ENCODE measurements around the gene SEC22C. TPM values are rescaled to one million over a fixed set of nuclear protein-coding genes. Genes with fewer than 3 reads are reported as not detected.

Gene SEC22C
- total and polyA plus RNA-seq, 7 donors: 8.4 to 89.2 (median 48.5) TPM

DNA sequence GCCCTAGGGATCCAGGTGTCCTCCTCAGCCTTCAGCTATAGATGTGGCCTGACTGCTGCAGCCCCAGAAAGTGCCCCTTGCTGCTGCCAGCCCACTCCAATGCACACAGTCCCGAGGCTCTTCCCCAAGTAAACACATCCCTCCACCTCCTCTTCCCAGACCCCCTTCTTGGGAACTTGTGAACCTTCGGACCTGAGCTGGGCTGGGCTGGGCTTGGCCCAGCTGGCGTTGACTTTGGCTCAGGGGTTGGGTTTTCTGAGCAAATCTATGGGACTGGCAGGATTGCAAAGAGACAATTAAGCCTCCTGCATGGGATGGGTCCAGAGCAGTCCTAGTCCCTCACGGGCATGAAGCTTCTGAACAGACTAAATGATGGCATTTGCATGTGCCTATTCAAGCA lies 64.7 kb downstream of the SEC22C start:
- H3K4me3 ChIP-seq: no peak overlapping the region
- no peaks in the 10 kb centered on the region for H3K36me3 ChIP-seq
- TF ChIP-seq POLR2A (IDR thresholded peaks at IDR 0.05) (no peak), EP300 (IDR thresholded peaks at IDR 0.05) (no peak), POLR2AphosphoS5 (IDR thresholded peaks at IDR 0.05) (no peak)
- TF ChIP-seq, protein P1, sequence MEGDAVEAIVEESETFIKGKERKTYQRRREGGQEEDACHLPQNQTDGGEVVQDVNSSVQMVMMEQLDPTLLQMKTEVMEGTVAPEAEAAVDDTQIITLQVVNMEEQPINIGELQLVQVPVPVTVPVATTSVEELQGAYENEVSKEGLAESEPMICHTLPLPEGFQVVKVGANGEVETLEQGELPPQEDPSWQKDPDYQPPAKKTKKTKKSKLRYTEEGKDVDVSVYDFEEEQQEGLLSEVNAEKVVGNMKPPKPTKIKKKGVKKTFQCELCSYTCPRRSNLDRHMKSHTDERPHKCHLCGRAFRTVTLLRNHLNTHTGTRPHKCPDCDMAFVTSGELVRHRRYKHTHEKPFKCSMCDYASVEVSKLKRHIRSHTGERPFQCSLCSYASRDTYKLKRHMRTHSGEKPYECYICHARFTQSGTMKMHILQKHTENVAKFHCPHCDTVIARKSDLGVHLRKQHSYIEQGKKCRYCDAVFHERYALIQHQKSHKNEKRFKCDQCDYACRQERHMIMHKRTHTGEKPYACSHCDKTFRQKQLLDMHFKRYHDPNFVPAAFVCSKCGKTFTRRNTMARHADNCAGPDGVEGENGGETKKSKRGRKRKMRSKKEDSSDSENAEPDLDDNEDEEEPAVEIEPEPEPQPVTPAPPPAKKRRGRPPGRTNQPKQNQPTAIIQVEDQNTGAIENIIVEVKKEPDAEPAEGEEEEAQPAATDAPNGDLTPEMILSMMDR (IDR thresholded peaks at IDR 0.05): no peak
- H3K4me1 ChIP-seq: no peaks in the 10 kb centered on the region
- no peak overlapping the region for H3K27ac ChIP-seq
- no peaks in the 10 kb centered on the region for H3K27me3 ChIP-seq
- no peak for DNase-seq
- no peaks in the 10 kb centered on the region for H3K9me3 ChIP-seq
- intact Hi-C loops (cut with DNase I): no loop called here
- 16 to 56% methylated on average over 4 of the region's 4 CpGs for WGBS, 2 donors

DNA sequence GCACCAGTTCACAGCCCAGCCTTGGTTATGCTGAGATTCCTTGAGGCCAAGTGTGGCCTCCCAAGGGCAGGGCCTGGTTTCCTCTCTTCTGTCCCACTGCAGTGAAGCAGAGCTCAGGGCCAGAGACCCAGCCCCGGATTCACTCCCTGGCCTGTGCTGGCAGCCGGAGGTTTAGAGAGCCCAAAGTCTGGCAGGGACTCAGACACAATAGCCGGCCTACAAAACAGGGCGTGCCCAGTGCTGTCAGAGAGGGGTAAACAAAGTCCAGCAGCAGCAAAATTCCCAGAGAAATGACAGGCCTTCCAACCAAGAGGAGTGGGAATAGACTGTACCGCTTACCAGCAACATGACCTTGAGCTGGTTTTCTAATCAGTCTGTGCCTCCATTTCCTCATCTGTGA lies 65.3 kb downstream of the SEC22C start:
- Histone ChIP-seq H3K4me3 (no peak overlapping the region), H3K9me3 (no peaks in the 10 kb centered on the region), H3K36me3 (no peaks in the 10 kb centered on the region), H3K27ac (no peak overlapping the region), H3K27me3 (no peaks in the 10 kb centered on the region), H3K4me1 (no peaks in the 10 kb centered on the region)
- DNase-seq: no peak
- 17 to 69% methylated on average over 5 of the region's 5 CpGs for WGBS, 2 donors
- intact Hi-C loops (cut with DNase I): no loop called here
- TF ChIP-seq POLR2AphosphoS5 (IDR thresholded peaks at IDR 0.05): no peak
- TF ChIP-seq, protein P1 (IDR thresholded peaks at IDR 0.05): no peak
- no peak for TF ChIP-seq EP300 (IDR thresholded peaks at IDR 0.05)
- no peak for TF ChIP-seq POLR2A (IDR thresholded peaks at IDR 0.05)

DNA sequence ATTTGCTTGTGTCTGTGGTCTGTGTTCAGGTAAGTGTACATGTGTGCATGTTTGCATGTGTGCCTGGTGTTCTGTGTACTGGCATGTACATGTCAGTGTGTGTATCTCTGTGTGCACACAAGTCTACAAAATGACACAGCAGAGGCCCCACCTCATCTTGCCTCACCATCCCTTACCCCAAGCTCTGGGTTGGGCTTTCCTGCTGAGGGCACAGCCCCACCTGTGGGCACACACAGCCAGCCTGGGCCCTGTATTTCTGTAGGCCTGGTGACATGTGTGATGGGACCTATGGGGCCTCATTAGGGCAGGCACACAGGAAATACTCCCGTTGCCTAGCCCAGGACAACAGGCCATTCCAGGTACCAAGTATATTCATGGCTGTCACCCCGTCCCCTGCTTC lies 65.8 kb downstream of the SEC22C start:
- Histone ChIP-seq H3K4me1 (no peaks in the 10 kb centered on the region), H3K27me3 (no peaks in the 10 kb centered on the region)
- intact Hi-C loops (cut with DNase I): no loop called here

DNA sequence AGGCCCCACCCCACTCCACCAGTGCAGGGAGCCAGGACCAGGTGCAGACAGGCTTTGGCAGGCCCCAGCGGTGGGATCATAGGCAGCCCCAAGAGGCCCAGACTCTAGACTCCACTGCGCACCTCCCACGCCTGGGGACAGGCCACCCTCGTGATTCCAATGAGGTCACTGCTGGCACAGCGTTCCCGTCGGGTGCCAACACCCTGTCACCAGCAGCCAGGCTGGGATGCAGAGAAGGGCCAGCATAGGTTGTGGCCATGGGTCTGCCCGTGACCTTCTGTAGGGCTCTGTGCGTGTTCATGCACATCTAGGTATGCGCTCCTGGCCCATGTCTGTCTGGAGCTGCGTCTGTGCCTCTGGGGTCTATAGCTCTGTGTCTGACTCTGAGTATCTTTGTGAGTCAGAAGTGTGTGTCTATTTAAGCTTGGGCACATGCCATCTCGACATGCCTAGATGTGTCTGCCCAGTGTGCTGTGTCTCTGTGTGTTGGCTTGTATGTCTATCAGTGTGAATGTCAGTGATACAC lies 66.3 kb downstream of the SEC22C start:
- Histone ChIP-seq H3K4me1 (no peaks in the 10 kb centered on the region), H3K4me3 (no peak overlapping the region), H3K36me3 (no peaks in the 10 kb centered on the region), H3K9me3 (no peaks in the 10 kb centered on the region), H3K27me3 (no peaks in the 10 kb centered on the region), H3K27ac (no peak overlapping the region)
- TF ChIP-seq POLR2A (IDR thresholded peaks at IDR 0.05) (no peak), POLR2AphosphoS5 (IDR thresholded peaks at IDR 0.05) (no peak), EP300 (IDR thresholded peaks at IDR 0.05) (no peak)
- TF ChIP-seq, protein P1 (IDR thresholded peaks at IDR 0.05): no peak
- DNase-seq: no peak
- intact Hi-C loops (cut with DNase I): no loop called here
- 35 to 71% methylated on average over 12 of the region's 12 CpGs for WGBS, 2 donors

More for the DNA sequence above, 65.8 kb downstream of the SEC22C start:
- TF ChIP-seq EP300 (IDR thresholded peaks at IDR 0.05): no peak
- TF ChIP-seq POLR2A (IDR thresholded peaks at IDR 0.05): no peak
- TF ChIP-seq, protein P1 (IDR thresholded peaks at IDR 0.05): no peak
- no peak for TF ChIP-seq POLR2AphosphoS5 (IDR thresholded peaks at IDR 0.05)
- H3K9me3 ChIP-seq: no peaks in the 10 kb centered on the region
- H3K36me3 ChIP-seq: no peaks in the 10 kb centered on the region
- WGBS, 2 donors: 35 to 71% methylated on average over 2 of the region's 2 CpGs
- H3K4me3 ChIP-seq: no peak overlapping the region
- H3K27ac ChIP-seq: no peak overlapping the region
- DNase-seq: no peak

DNA sequence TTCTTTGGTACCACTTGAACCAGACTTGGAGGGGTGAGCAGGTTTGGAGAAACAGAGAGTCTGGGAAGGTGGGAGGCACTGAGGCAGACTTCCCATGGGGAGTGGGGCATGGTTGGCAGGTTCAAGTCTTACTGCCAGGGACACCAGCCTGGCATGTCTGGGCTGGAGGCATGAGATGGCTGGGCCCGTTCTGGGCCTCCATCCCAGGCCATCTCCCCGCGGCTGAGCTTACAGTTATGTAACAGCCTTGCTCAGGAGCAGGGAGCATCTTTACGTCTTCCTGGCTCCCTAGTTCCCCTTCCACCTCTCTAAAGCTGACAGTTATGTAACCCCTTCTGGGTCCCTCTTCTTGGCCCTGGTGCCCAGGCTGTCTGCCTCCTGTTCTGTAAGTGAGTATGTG lies 66.9 kb downstream of the SEC22C start:
- Histone ChIP-seq H3K9me3 (no peaks in the 10 kb centered on the region), H3K4me3 (no peak overlapping the region), H3K27ac (no peak overlapping the region), H3K27me3 (no peaks in the 10 kb centered on the region), H3K4me1 (no peaks in the 10 kb centered on the region), H3K36me3 (no peaks in the 10 kb centered on the region)
- no peak for DNase-seq
- WGBS, 2 donors: 80 to 92% methylated on average over 4 of the region's 4 CpGs
- intact Hi-C loops (cut with DNase I): no loop called here
- TF ChIP-seq POLR2A (IDR thresholded peaks at IDR 0.05) (no peak), POLR2AphosphoS5 (IDR thresholded peaks at IDR 0.05) (no peak), EP300 (IDR thresholded peaks at IDR 0.05) (no peak)
- TF ChIP-seq, protein P1 (IDR thresholded peaks at IDR 0.05): no peak
